HEK293 (cell line): ENCODE measurements around the gene ST6GALNAC6.

ENCODE experiments used
- FEZF1 ChIP-seq: fragments of 450-650 bp; formaldehyde crosslinking; IDR thresholded peaks from 2 replicates; pipeline ENCODE4 v1.5.1; 2016; ENCODE audit warnings: missing biosample characterization, missing genetic modification characterization
- ZNF202 ChIP-seq: fragments of 450-650 bp; formaldehyde crosslinking; IDR thresholded peaks from 2 replicates; pipeline ENCODE4 v1.5.1; 2016; ENCODE audit warnings: missing biosample characterization, missing genetic modification characterization, borderline replicate concordance
- ZNF274 ChIP-seq, 2 experiments: fragments of 200-500 bp in 1 of 2; fragments of 450-650 bp in 1 of 2; sonication (Bioruptor generic) in 1 of 2; formaldehyde crosslinking in 1 of 2; IDR thresholded peaks; 2 replicates each; pipeline versions ENCODE4 v1.5.1 to v1.6.1; 2014 to 2016; ENCODE audit warnings: borderline replicate concordance in 1 of 2, inconsistent platforms in 1 of 2, low read length in 1 of 2, missing biosample characterization in 1 of 2, missing genetic modification characterization in 1 of 2
- ZNF311 ChIP-seq: fragments of 450-650 bp; formaldehyde crosslinking; IDR thresholded peaks from 2 replicates; pipeline ENCODE4 v1.5.1; 2017; ENCODE audit warnings: missing biosample characterization, missing genetic modification characterization, borderline replicate concordance
- TF ChIP-seq, protein P1 (sequence below): fragments of 450-650 bp; formaldehyde crosslinking; IDR thresholded peaks from 2 replicates; pipeline ENCODE4 v1.5.1; 2016; ENCODE audit warnings: missing biosample characterization, missing genetic modification characterization

DNA sequence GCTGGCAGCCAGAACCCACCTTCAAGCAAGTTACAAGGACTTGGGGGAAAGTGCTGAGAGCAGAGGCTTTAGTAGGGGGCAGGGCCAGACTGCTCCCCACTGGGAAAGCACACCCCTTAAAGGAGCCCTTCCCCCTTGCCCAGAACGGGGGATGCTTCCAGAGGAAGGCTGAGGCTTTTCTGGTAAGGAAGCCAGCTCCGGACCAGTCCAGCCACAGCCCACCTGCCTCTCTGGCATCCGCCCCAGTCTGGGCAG is 42.5 kb upstream of the ST6GALNAC6 start:
- TF ChIP-seq, protein P1, sequence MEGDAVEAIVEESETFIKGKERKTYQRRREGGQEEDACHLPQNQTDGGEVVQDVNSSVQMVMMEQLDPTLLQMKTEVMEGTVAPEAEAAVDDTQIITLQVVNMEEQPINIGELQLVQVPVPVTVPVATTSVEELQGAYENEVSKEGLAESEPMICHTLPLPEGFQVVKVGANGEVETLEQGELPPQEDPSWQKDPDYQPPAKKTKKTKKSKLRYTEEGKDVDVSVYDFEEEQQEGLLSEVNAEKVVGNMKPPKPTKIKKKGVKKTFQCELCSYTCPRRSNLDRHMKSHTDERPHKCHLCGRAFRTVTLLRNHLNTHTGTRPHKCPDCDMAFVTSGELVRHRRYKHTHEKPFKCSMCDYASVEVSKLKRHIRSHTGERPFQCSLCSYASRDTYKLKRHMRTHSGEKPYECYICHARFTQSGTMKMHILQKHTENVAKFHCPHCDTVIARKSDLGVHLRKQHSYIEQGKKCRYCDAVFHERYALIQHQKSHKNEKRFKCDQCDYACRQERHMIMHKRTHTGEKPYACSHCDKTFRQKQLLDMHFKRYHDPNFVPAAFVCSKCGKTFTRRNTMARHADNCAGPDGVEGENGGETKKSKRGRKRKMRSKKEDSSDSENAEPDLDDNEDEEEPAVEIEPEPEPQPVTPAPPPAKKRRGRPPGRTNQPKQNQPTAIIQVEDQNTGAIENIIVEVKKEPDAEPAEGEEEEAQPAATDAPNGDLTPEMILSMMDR (tag by site-specific recombination): no peak
- no peak for TF ChIP-seq ZNF311
- no peak for TF ChIP-seq ZNF202
- TF ChIP-seq ZNF274 (IDR thresholded peaks at IDR 0.05; ENCODE audit: low read length): no peak
- no peak for TF ChIP-seq ZNF274 (tag by site-specific recombination; IDR thresholded peaks at IDR 0.05; ENCODE audit: borderline replicate concordance)
- TF ChIP-seq FEZF1: no peak
